RKO (cell line): ENCODE results near the gene PSAPL1.

ENCODE experiments used
- DNase-seq: peaks from one replicate; pipeline ENCODE4 v3.0.0-alpha.2; 2016; ENCODE audit warnings: low spot score

PSAPL1 gene

GRCh38 chr4:7430965-7431695, 3.6 kb downstream of the PSAPL1 start:
- DNase-seq = no peak

DNA sequence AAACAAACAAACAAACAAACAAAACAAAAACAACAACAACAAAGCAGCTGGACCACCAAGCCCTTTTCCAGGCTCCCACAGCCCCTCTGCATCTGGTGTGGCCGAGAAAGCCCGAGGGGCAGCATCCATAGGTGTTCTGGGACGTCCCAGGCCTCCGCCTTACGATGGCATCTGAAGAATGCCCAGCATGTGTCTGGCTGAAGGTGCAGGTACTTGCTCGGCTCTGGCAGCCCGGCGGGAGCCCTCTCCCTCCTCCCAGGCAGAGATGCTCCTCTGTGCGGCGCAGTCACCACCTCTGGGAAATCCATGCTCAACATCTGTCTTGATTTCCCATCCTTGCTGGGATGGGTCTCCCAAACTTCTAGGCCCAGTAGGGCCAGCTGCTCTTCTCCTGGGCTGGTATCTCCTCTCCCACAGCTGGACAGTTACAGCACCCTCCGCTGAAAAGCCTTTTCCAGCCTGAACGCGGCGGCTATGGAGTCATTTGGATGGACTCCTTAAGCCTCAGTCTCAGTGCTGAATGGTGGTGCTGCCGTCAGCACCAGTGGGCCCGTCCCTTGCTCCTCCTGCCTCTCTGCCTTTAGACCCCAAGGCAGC, 4.3 kb downstream of the PSAPL1 start:
- no peak for DNase-seq

- no peak for DNase-seq
Observed at GRCh38 chr4:7429601-7430078, 5.1 kb downstream of the PSAPL1 start.

GRCh38 chr4:7429069-7429416, 5.7 kb downstream of the PSAPL1 start:
- no peak for DNase-seq

DNA sequence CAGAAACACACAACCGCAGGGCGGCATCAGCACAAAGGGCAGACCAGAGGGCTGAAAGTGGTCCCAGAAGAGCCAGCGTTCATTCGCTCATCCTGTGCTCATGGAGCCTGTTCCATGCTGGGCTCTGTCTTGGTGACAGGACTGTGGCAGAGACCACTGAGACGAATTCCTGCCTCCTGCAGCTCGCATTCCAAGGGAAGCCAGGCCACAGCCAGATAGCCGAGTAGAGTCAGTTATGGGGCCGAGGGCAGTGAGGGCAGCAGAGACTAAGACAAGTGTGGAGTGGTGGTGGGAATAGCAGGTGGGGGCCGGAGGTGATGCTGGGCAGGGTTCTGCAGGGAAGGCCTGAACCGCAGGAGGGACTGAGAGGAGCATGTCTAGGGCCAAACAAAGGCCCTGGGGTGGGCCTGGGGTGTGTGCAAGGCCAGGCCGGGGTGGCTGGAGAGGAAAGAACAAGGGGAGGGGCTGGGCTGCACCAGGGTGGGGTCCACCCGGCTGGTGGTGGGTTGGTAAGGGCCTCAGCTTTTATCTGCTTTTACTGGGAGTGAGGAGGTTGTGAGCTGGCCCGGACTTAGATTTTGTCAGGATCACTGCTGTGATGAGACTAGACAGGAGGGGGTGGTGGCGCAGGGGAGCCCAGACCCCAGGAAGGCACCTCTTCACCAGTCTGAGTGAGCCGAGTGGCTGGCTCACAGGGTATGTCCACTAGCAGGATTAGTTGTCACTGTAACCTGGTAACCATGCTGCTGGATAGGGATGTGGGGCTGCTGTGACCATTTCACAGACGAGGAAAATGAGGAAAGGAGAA, 6.3 kb downstream of the PSAPL1 start:
- no peak for DNase-seq

GRCh38 chr4:7427831-7428260, 6.9 kb downstream of the PSAPL1 start:
- DNase-seq = no peak

GRCh38 chr4:7427361-7427760, 7.4 kb downstream of the PSAPL1 start:
- DNase-seq = no peak

GRCh38 chr4:7426525-7427171, 8.1 kb downstream of the PSAPL1 start:
- DNase-seq = no peak

DNA sequence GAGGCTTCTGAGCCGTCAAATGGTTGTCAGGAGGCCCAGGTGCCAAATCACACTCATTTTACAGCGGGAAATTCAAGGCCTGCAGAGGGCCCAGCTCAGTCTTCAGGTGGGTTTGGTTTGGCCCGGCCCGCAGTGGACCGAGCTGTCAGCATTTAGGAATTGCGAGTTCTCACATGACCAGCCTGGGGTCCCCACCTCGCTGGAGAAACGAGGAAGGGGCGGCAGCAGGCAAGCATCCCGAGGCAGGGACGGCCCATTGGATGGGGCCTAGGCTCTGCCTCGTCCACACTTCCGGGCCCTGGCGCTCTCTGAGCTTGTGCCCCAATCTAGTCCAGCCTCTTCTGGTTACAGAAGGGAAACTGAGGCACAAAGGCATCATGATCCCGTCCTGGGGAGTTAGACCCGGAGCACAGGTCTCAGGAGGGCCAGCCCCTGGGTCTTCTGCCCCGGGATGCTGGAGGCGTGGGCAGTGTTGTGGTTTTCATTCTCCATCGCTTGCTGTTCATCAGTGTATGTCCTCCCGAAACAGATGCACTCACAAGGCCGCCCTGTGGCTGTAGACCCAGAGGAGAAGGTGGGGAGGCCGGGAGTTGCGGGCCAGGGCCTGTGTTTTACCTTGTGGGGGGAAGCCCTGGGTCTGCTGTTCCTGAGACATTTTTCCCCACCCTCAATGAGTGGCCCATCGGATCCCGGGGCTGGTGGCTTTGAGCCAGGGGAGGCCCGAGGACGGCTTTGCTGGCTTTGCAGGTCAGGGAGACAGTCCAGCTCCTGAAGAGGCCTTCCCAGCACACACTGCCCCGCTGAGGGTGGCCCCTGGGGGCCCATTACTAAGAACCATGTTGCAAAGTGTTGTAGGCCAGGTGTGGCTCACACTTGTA, 8.9 kb downstream of the PSAPL1 start:
- DNase-seq = no peak

DNA sequence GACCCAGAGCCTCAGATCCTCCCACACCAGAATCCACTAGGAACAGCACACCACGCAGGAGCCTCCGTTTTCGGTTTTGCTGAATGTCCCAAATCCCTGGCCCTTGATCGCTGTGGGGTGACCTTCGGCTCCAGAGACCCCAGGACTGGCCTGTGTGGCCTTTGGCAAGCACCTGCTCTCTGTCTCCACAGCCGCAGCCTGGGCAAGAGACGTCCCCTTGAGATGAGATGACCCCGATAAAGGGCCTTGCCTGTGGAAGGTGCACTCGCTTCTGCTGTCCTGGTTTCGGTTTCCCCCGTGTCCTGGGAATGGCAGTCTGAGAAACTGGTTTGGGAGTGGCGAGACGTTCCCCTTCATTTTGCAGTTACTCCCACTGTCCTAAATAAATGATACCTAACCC, 9.6 kb downstream of the PSAPL1 start:
- DNase-seq = no peak

GRCh38 chr4:7424553-7425111, 10.1 kb downstream of the PSAPL1 start:
- no peak for DNase-seq

DNA sequence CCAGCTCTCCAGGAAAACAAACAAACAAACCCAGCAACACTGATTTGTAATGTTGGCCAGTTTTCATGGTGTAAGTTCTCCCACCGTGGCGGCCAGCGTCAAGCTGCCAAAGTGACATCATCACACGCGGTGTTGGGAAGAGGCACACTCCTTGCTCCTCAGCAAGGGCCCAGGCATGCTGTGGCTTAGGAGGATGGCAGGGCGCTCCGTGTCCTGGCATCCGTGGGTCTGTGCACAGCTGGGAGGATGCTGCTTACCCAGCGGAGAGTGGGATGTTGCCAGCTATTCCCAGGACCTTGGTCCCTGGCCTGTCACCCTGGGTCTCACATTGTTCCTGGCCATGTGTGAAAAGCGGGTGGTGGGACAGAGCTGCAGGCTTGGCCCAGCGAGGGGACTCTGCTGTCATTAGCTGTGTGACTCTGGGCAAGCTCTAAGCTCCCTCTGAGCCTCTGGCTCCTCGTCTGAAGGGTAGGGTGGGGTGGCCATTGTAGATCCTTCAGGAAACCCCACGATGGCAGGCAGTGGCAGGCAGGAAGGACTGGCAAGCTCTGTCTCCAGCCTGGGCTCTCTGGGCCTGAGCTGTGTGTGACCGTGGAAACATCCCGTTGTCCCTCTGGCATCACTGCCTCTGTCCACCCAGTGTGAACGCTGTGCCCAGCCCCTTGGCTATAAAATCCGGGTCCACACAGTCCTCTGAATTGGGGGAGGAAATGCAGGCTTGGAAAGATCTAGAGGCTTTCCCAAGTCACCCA, 10.8 kb downstream of the PSAPL1 start:
- no peak for DNase-seq

DNA sequence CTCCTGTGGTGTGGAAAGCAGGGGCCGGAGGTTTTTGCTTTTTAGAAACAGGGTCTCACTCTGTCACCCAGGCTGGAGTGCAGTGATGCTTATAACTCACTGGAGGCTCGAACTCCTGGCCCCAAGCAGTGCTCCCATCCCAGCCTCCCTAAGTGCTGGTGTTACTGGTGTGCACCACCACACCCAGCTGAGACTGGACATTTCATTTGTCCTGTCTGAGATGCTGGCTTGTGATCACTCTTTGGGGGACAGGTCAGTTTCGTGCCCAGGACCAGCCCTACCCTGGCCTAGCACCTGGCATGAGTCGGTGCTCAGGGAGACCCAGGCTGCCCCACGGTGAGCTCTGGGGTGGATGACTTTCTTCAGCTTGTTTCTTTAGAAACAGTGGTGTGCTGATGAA, 11.3 kb downstream of the PSAPL1 start:
- no peak for DNase-seq

DNA sequence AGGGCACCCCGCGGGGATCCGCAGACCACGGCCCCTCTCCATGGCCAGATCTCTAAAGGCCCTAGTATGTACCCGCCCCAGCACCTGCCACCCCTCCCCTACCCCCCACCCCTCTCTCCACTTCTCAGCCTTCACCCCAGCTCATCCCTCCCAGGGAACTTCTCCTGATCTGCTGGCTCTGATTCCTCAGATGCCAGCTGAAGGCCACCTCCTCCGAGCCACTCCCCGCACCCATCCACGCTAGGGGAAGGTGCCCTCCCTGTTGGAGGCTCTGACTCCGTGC, 11.9 kb downstream of the PSAPL1 start:
- no peak for DNase-seq

GRCh38 chr4:7422151-7422897, 12.4 kb downstream of the PSAPL1 start:
- no peak for DNase-seq

GRCh38 chr4:7421356-7422150, 13.2 kb downstream of the PSAPL1 start:
- no peak for DNase-seq

GRCh38 chr4:7420661-7421040, 14.1 kb downstream of the PSAPL1 start:
- DNase-seq = no peak

- no peak for DNase-seq
Observed at GRCh38 chr4:7419961-7420660, 14.6 kb downstream of the PSAPL1 start.
